Measurements from ENCODE around the gene LIF. TPM values are rescaled to one million over a fixed set of nuclear protein-coding genes. Genes with fewer than 3 reads are reported as not detected.

LIF gene
- polyA plus RNA-seq, 1 donor (not counting 4 experiments of a cell fraction or from before 2014, with no cell fraction given): 3.1 TPM

GRCh38 chr22:30260682-30261081 is 14.1 kb upstream of the LIF start:
- Histone ChIP-seq H3K4me3 (ENCODE audit: control insufficient read depth in 2 of 3, extremely low read depth in 1 of 3, insufficient read depth in 2 of 3, low read depth in 1 of 3, low read length in 3 of 3) (no peak overlapping the region), H2AFZ (ENCODE audit: control insufficient read depth, low read length) (no peak overlapping the region), H3K27me3 (ENCODE audit: control insufficient read depth, extremely low read depth, insufficient read depth, low read length) (no peaks in the 10 kb centered on the region), H3K79me2 (ENCODE audit: control insufficient read depth, insufficient read depth, low read length) (no peaks in the 10 kb centered on the region), H3K36me3 (ENCODE audit: control insufficient read depth in 2 of 2, extremely low read depth in 1 of 2, insufficient read depth in 2 of 2, low read length in 2 of 2) (no peaks in the 10 kb centered on the region), H3K9me1 (ENCODE audit: control insufficient read depth, extremely low read depth, insufficient read depth, low read length) (peaks cover 2% of the 10 kb centered on the region), H4K20me1 (ENCODE audit: control insufficient read depth, extremely low read depth, insufficient read depth, low read length) (no peaks in the 10 kb centered on the region), H3K4me2 (ENCODE audit: control insufficient read depth, extremely low read depth, insufficient read depth, low read depth, low read length) (no peak overlapping the region), H3K9me3 (ENCODE audit: control insufficient read depth, low read depth, low read length) (no peaks in the 10 kb centered on the region), H3K4me1 (ENCODE audit: control insufficient read depth, extremely low read depth, insufficient read depth, low read length) (peaks cover 38% of the 10 kb centered on the region), H3K9ac (ENCODE audit: control insufficient read depth, extremely low read depth, insufficient read depth, low read length) (no peak overlapping the region), H3K27ac (ENCODE audit: control insufficient read depth, insufficient read depth, low read length) (no peak overlapping the region)
- FAIRE-seq: no peak
- no peak for DNase-seq (ENCODE audit: low read depth, low spot score)
- TF ChIP-seq EZH2 (IDR thresholded peaks at IDR 0.05; ENCODE audit: low read length): no peak
- TF ChIP-seq CTCF (optimal IDR thresholded peaks at IDR 0.05 in 1 of 3, IDR thresholded peaks at IDR 0.05 in 1 of 3, conservative IDR thresholded peaks at IDR 0.05 in 1 of 3; ENCODE audit: extremely low read depth in 1 of 3, insufficient read depth in 2 of 3, low read length in 3 of 3): no peak
- dilution Hi-C loops (cut with MboI; ENCODE audit: extremely low pct_ligation_motif_present, low sequenced_read_pairs): no loop called here

DNA sequence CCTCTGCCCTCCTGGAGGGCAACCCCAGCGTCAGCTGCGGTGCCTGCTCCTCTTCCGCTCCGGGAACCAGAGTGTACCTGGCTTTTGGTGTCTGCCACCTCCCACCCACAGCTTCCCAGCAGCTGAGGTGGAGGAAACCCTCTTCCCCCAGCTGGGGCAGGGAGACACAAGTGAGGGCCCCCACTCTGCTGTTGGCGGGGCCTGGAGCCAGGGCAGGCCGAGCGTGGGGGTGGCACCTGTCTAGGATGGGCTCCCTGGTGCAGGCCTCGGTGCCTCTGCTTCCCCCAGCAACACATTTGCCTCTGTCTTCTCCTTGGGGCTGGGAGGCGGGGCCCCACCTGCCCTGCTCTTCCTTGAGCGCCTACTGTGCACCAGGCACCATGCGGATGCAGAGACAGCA is 13.7 kb upstream of the LIF start:
- H3K9me1 ChIP-seq (ENCODE audit: control insufficient read depth, extremely low read depth, insufficient read depth, low read length): peaks cover 2% of the 10 kb centered on the region
- no peak overlapping the region for H3K4me2 ChIP-seq (ENCODE audit: control insufficient read depth, extremely low read depth, insufficient read depth, low read depth, low read length)
- dilution Hi-C loops (cut with MboI; ENCODE audit: extremely low pct_ligation_motif_present, low sequenced_read_pairs): no loop called here
- H3K79me2 ChIP-seq (ENCODE audit: control insufficient read depth, insufficient read depth, low read length): no peaks in the 10 kb centered on the region
- H3K27ac ChIP-seq (ENCODE audit: control insufficient read depth, insufficient read depth, low read length): no peak overlapping the region
- H3K4me1 ChIP-seq (ENCODE audit: control insufficient read depth, extremely low read depth, insufficient read depth, low read length): peaks cover 38% of the 10 kb centered on the region
- FAIRE-seq (no peak), DNase-seq (ENCODE audit: low read depth, low spot score) (no peak)
- H2AFZ ChIP-seq (ENCODE audit: control insufficient read depth, low read length): no peak overlapping the region
- no peaks in the 10 kb centered on the region for H3K36me3 ChIP-seq (ENCODE audit: control insufficient read depth in 2 of 2, extremely low read depth in 1 of 2, insufficient read depth in 2 of 2, low read length in 2 of 2)
- H3K9me3 ChIP-seq (ENCODE audit: control insufficient read depth, low read depth, low read length): no peaks in the 10 kb centered on the region
- H4K20me1 ChIP-seq (ENCODE audit: control insufficient read depth, extremely low read depth, insufficient read depth, low read length): no peaks in the 10 kb centered on the region
- H3K4me3 ChIP-seq (ENCODE audit: control insufficient read depth in 2 of 3, extremely low read depth in 1 of 3, insufficient read depth in 2 of 3, low read depth in 1 of 3, low read length in 3 of 3): no peak overlapping the region
- TF ChIP-seq EZH2 (IDR thresholded peaks at IDR 0.05; ENCODE audit: low read length): no peak
- TF ChIP-seq CTCF (optimal IDR thresholded peaks at IDR 0.05 in 1 of 3, IDR thresholded peaks at IDR 0.05 in 1 of 3, conservative IDR thresholded peaks at IDR 0.05 in 1 of 3; ENCODE audit: extremely low read depth in 1 of 3, insufficient read depth in 2 of 3, low read length in 3 of 3): no peak
- H3K27me3 ChIP-seq (ENCODE audit: control insufficient read depth, extremely low read depth, insufficient read depth, low read length): no peaks in the 10 kb centered on the region
- no peak overlapping the region for H3K9ac ChIP-seq (ENCODE audit: control insufficient read depth, extremely low read depth, insufficient read depth, low read length)
